GM12878 (cell line): ENCODE results near the gene ZCCHC2. TPM values are rescaled to one million over a fixed set of nuclear protein-coding genes. Genes with fewer than 3 reads are reported as not detected.

ENCODE experiments used
- ATAC-seq: fragments of 200-7000 bp; cut with Tn5 transposase; 3 replicates; pipeline ENCODE4 v1.9.1; 2020; ENCODE audit warnings: mild to moderate bottlenecking, moderate library complexity
- BruUV-seq: library from RNA; stranded (reverse); fragments of 400-500 nt; replicated peaks from 2 replicates; lab custom pipeline; 2021; lab: Mats Ljungman, UMichigan
- CTCF ChIA-PET: fragments of 300-600 bp; sonication (Branson Sonifier 250); formaldehyde crosslinking; extraction: SDS; loops from one replicate; lab custom pipeline; 2021; ENCODE audit warnings: inconsistent platforms; lab: Yijun Ruan, JAX
- POLR2A ChIA-PET: fragments of 350-600 bp; formaldehyde crosslinking; extraction: SDS; loops from one replicate; lab custom pipeline; 2021; ENCODE audit warnings: inconsistent platforms; lab: Charles Lee
- RAD21 ChIA-PET: fragments of 300-600 bp; sonication (Branson Sonifier 250); formaldehyde crosslinking; loops from one replicate; lab custom pipeline; 2023; ENCODE audit warnings: antibody characterized with exemption; ENCODE audit not compliant: unreplicated experiment; lab: Charles Lee
- SMC1A ChIA-PET: fragments of 300-600 bp; sonication (Branson Sonifier 250); formaldehyde crosslinking; loops from one replicate; lab custom pipeline; 2023; ENCODE audit not compliant: unreplicated experiment, uncharacterized antibody; lab: Charles Lee
- DNase-seq: peaks from one replicate; pipeline ENCODE4 v3.0.0-alpha.2; 2011; ENCODE audit warnings: low read depth, low spot score
- FAIRE-seq: peaks from 3 replicates; lab custom pipeline; 2011; peaks lifted over from hg19 to GRCh38; lab: Jason Lieb, UNC
- H2AFZ ChIP-seq: 2 replicates; pipeline ENCODE4 v1.6.0; 2011; ENCODE audit warnings: low read depth, low read length, control low read depth; ENCODE audit not compliant: control insufficient read depth
- H3K27ac ChIP-seq: 2 replicates; pipeline ENCODE4 v1.5.1; 2011; ENCODE audit warnings: control low read depth; ENCODE audit not compliant: control insufficient read depth, insufficient read depth
- H3K27me3 ChIP-seq, 2 experiments: replicated peaks in 1 of 2; 2 replicates each; pipeline versions ENCODE4 v1.6.0 to v1.6.1; 2011; ENCODE audit warnings: low read length in 1 of 2; ENCODE audit not compliant: control insufficient read depth in 2 of 2, insufficient read depth in 2 of 2
- H3K36me3 ChIP-seq, 2 experiments: 2 replicates each; pipeline ENCODE4 v1.5.1; 2011; ENCODE audit warnings: low read length in 1 of 2; ENCODE audit not compliant: control insufficient read depth in 2 of 2, insufficient read depth in 2 of 2
- H3K4me1 ChIP-seq: 2 replicates; pipeline ENCODE4 v1.6.1; 2011; ENCODE audit warnings: mild to moderate bottlenecking, low read length, moderate library complexity, mixed read lengths; ENCODE audit not compliant: control insufficient read depth, insufficient read depth
- H3K4me2 ChIP-seq: 2 replicates; pipeline ENCODE4 v1.6.0; 2011; ENCODE audit warnings: control low read depth; ENCODE audit not compliant: control insufficient read depth, insufficient read depth
- H3K4me3 ChIP-seq: fragments of 200-600 bp; sonication (generic); 2 replicates; pipeline ENCODE4 v1.5.1; 2016
- H3K79me2 ChIP-seq: 2 replicates; pipeline ENCODE4 v1.6.0; 2011; ENCODE audit warnings: low read length; ENCODE audit not compliant: control insufficient read depth, insufficient read depth
- H3K9ac ChIP-seq: 2 replicates; pipeline ENCODE4 v1.8.0; 2011; ENCODE audit warnings: low read length, control low read depth, mixed read lengths; ENCODE audit not compliant: control insufficient read depth, insufficient read depth
- H3K9me3 ChIP-seq: replicated peaks from 3 replicates; pipeline ENCODE4 v1.5.1; 2011; ENCODE audit warnings: mild to moderate bottlenecking, low read length; ENCODE audit not compliant: control insufficient read depth, insufficient read depth
- H4K20me1 ChIP-seq: 2 replicates; pipeline ENCODE4 v1.6.0; 2011; ENCODE audit not compliant: control insufficient read depth, insufficient read depth
- ATF7 ChIP-seq: fragments of 450-650 bp; IDR thresholded peaks from 2 replicates; pipeline ENCODE4 v1.6.1; 2016; ENCODE audit warnings: low read depth, mild to moderate bottlenecking
- CEBPB ChIP-seq, 2 experiments: fragments of 150-350 bp in 1 of 2; IDR thresholded peaks; 2 replicates each; pipeline ENCODE4 v1.6.1; 2012 to 2014; ENCODE audit warnings: low read depth in 2 of 2, low read length in 2 of 2, borderline replicate concordance in 1 of 2, inconsistent platforms in 1 of 2
- HDAC6 ChIP-seq: fragments of 200-600 bp; sonication (generic); IDR thresholded peaks from one replicate; pipeline ENCODE4 v1.8.0; 2017; ENCODE audit warnings: antibody characterized with exemption; ENCODE audit not compliant: unreplicated experiment
- IKZF2 ChIP-seq, 2 experiments: fragments of 450-650 bp; IDR thresholded peaks; 2 replicates each; pipeline ENCODE4 v1.6.1; 2017; ENCODE audit warnings: mild to moderate bottlenecking in 2 of 2, moderate library complexity in 2 of 2
- LARP7 ChIP-seq: fragments of 450-650 bp; IDR thresholded peaks from 2 replicates; pipeline ENCODE4 v1.6.1; 2017; ENCODE audit warnings: mild to moderate bottlenecking
- SPI1 ChIP-seq: IDR thresholded peaks from 2 replicates; pipeline ENCODE4 v1.6.1; 2011; ENCODE audit warnings: low read depth, mild to moderate bottlenecking, low read length, moderate library complexity, borderline replicate concordance; ENCODE audit not compliant: insufficient read depth
- WGBS: methylation state at CpG from one replicate; pipeline ENCODE4 v1.1.6; 2016; ENCODE audit warnings: low lambda C conversion rate; ENCODE audit not compliant: insufficient replicate concordance, insufficient coverage; ENCODE audit errors: missing lambda C conversion rate; 5-methylcytosine and 5-hydroxymethylcytosine counted together
- in situ Hi-C: fragments of 300-500 bp; cut with MboI; formaldehyde crosslinking; loops from 9 replicates; pipeline ENCODE4 v1.14.3; 2018; ENCODE audit warnings: mixed read lengths
- intact Hi-C: fragments of 100-400 bp; cut with micrococcal nuclease; formaldehyde crosslinking; loops from one replicate; pipeline ENCODE4 v1.14.2; 2022; ENCODE audit not compliant: unreplicated experiment
- polyA plus RNA-seq, 11 experiments: library from polyadenylated mRNA; depleted of rRNA in 4 of 11; unstranded in 6 of 11; stranded (reverse) in 5 of 11; fragments of >200 nt; fragmentation: Nextera tagmentation in 4 of 11; fragmentation: Illumina TruSeq in 1 of 11; extraction: Ambion mirVana in 4 of 11; extraction: Trizol in 1 of 11; gene quantifications; 1 replicate in 1 of 11; 2 replicates in 10 of 11; pipeline versions ENCODE4 v1.2.1 to v1.2.3, GENCODE V29; 2011 to 2016; ENCODE audit warnings: inconsistent platforms in 2 of 11, missing spikeins in 2 of 11, low read depth in 1 of 11
- total RNA-seq, 4 experiments: library from RNA; depleted of rRNA in 3 of 4; stranded (reverse); fragments of >200 nt in 3 of 4; fragmentation: Illumina TruSeq in 1 of 4; extraction: Trizol in 1 of 4; gene quantifications; 2 replicates each; pipeline versions ENCODE4 v1.2.1 to v1.2.3, GENCODE V29; 2013 to 2021
- TF ChIP-seq, protein P1 (sequence below): fragments of 450-650 bp; formaldehyde crosslinking; IDR thresholded peaks from 2 replicates; pipeline ENCODE4 v1.5.0; 2022; ENCODE audit warnings: mild to moderate bottlenecking, missing genetic modification characterization
- TF ChIP-seq, protein P2 (sequence below): fragments of 450-650 bp; IDR thresholded peaks from 2 replicates; pipeline ENCODE4 v1.6.1; 2017; ENCODE audit warnings: borderline replicate concordance

The ZCCHC2 gene
- total and polyA plus RNA-seq, 10 of the 15 experiments (the other 5 are each of a cell fraction or from before 2014, with no cell fraction given) = 1.7 to 17.4 (median 8.6) TPM

DNA sequence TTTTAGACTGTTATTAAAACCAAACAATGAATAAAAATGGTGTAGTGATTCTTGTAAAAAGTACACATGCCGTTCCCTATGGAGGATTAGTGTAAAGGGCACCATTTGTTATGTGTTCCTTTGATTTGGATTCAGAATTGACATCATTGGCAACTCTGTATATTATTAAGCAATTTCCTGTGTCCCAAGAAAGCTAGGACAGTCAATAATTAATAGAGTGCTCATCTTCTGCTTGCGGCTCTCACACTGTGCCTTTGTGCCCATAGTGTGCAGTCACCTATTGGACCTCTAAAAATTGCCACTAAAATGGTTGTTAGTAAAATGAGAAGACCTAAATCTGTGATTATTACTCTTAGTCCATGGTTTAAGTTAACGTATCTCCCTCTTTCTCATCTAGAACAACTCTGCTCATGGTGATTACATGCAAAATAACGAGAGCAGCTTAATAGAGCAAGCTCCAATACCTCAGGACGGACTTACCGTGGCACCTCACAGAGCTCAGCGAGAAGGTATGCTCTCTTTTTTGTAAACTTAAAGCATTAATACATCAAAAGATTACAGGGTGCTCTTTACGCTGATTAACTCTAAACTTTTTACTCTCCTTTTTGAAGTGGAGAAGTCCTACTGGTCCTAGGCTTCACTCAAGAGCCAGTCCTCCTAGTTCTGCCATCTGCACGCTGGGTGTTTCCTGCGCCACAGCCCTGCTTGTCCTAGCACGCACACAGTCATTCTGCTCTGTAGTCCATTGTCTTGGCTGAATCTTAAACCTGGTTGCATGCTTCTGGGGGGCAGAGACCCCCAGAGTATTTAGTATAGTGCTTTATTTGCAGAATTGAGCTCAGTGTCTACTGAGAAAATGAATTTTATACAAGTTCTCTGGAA is 16.7 kb downstream of the ZCCHC2 start:
- no peak overlapping the region for H3K4me2 ChIP-seq
- no peak for FAIRE-seq
- intact Hi-C loops (no loop called here), in situ Hi-C loops (no loop called here)
- no peaks in the 10 kb centered on the region for H4K20me1 ChIP-seq
- SMC1A ChIA-PET = interaction anchor here (0.5 to 1.6 kb wide), 5 partner anchors 11 to 290 kb away, joined by 3 to 5 read pairs (median 3); no protein-coding TSS in a partner anchor
- no peak for DNase-seq
- ATAC-seq = no peak
- no peak overlapping the region for H3K4me3 ChIP-seq
- CTCF ChIA-PET = interaction anchor here (0.7 to 1.8 kb wide), 6 partner anchors 11 to 173 kb away, joined by 3 to 5 read pairs (median 3); no protein-coding TSS in a partner anchor
- peaks cover 11% of the 10 kb centered on the region for H3K79me2 ChIP-seq
- RAD21 ChIA-PET = no interaction called here
- no peak overlapping the region for H3K27ac ChIP-seq
- no peak overlapping the region for H3K9ac ChIP-seq
- no peaks in the 10 kb centered on the region for H3K27me3 ChIP-seq
- POLR2A ChIA-PET = no interaction called here
- no peak overlapping the region for H2AFZ ChIP-seq
- no TSS peak for BruUV-seq
- WGBS = 98% methylated on average over 11 of the region's 11 CpGs
- H3K4me1 ChIP-seq = peaks cover 5% of the 10 kb centered on the region; the same call in 1 of the 2 replicates
- no peak for TF ChIP-seq HDAC6
- TF ChIP-seq IKZF2 (IDR thresholded peaks at IDR 0.05) = no peak
- TF ChIP-seq SPI1 = no peak
- TF ChIP-seq, all 136 proteins: peak for 0
- peaks cover 10 to 23% of the 10 kb centered on the region in 2 experiments for H3K36me3 ChIP-seq
- no peaks in the 10 kb centered on the region for H3K9me3 ChIP-seq

DNA sequence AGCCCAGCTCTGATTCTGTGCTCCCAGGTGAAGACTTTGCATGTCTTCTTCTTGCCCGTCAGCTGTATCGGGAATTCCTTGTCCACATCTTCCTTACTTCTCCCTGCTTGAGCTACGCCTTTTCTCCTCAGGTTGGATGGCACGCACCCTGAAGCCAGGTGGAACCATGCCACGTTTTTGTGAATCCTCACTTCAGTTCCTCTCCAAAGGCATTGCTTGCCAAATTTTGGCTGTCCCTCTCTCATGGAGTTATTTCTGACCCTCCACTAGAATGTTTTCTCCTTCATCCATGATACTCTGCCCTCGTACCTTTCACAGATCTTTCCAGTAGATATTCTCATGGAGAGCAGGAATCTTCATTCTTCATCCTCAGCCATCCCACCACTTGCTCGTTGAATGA is 20.2 kb downstream of the ZCCHC2 start:
- ChIA-PET POLR2A (no interaction called here), CTCF (no interaction called here), SMC1A (no interaction called here), RAD21 (no interaction called here)
- Histone ChIP-seq H3K36me3 (peaks cover 12 to 23% of the 10 kb centered on the region in 2 experiments), H3K4me3 (no peak overlapping the region), H3K9me3 (no peaks in the 10 kb centered on the region), H3K4me2 (no peak overlapping the region), H3K4me1 (no peaks in the 10 kb centered on the region), H4K20me1 (no peaks in the 10 kb centered on the region), H3K27ac (no peak overlapping the region), H3K27me3 (no peaks in the 10 kb centered on the region), H2AFZ (no peak overlapping the region), H3K79me2 (no peaks in the 10 kb centered on the region), H3K9ac (no peak overlapping the region)
- WGBS = 95% methylated on average over 7 of the region's 7 CpGs
- no peak for ATAC-seq
- intact Hi-C loops = no loop called here
- in situ Hi-C loops = no loop called here
- no peak for FAIRE-seq
- DNase-seq = no peak
- no TSS peak for BruUV-seq
- TF ChIP-seq, protein P1, sequence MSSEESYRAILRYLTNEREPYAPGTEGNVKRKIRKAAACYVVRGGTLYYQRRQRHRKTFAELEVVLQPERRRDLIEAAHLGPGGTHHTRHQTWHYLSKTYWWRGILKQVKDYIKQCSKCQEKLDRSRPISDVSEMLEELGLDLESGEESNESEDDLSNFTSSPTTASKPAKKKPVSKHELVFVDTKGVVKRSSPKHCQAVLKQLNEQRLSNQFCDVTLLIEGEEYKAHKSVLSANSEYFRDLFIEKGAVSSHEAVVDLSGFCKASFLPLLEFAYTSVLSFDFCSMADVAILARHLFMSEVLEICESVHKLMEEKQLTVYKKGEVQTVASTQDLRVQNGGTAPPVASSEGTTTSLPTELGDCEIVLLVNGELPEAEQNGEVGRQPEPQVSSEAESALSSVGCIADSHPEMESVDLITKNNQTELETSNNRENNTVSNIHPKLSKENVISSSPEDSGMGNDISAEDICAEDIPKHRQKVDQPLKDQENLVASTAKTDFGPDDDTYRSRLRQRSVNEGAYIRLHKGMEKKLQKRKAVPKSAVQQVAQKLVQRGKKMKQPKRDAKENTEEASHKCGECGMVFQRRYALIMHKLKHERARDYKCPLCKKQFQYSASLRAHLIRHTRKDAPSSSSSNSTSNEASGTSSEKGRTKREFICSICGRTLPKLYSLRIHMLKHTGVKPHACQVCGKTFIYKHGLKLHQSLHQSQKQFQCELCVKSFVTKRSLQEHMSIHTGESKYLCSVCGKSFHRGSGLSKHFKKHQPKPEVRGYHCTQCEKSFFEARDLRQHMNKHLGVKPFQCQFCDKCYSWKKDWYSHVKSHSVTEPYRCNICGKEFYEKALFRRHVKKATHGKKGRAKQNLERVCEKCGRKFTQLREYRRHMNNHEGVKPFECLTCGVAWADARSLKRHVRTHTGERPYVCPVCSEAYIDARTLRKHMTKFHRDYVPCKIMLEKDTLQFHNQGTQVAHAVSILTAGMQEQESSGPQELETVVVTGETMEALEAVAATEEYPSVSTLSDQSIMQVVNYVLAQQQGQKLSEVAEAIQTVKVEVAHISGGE = no peak
- TF ChIP-seq CEBPB (IDR thresholded peaks at IDR 0.05; ENCODE audit: borderline replicate concordance in 1 of 2, low read depth in 2 of 2, low read length in 2 of 2) (no peak), ATF7 (no peak), LARP7 (no peak)
- TF ChIP-seq, protein P2, sequence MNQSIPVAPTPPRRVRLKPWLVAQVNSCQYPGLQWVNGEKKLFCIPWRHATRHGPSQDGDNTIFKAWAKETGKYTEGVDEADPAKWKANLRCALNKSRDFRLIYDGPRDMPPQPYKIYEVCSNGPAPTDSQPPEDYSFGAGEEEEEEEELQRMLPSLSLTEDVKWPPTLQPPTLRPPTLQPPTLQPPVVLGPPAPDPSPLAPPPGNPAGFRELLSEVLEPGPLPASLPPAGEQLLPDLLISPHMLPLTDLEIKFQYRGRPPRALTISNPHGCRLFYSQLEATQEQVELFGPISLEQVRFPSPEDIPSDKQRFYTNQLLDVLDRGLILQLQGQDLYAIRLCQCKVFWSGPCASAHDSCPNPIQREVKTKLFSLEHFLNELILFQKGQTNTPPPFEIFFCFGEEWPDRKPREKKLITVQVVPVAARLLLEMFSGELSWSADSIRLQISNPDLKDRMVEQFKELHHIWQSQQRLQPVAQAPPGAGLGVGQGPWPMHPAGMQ = no peak
